Osteocyte (in vitro differentiated cells): ENCODE measurements around the gene NTHL1. TPM values are rescaled to one million over a fixed set of nuclear protein-coding genes. Genes with fewer than 3 reads are reported as not detected.
A peak's percentile ranks its signal among the peaks of the same experiment; 100 is the strongest.

Source experiments
- DNase-seq: peaks from one replicate; pipeline ENCODE4 v3.0.0; 2021; ENCODE audit warnings: mixed read lengths; ENCODE audit not compliant: unreplicated experiment; ENCODE audit errors: extremely low spot score
- H3K27ac Mint-ChIP-seq: one replicate; pipeline ENCODE4 v1.8.0; 2021; ENCODE audit warnings: mild to moderate bottlenecking, mixed read lengths; ENCODE audit not compliant: unreplicated experiment
- H3K27me3 Mint-ChIP-seq: one replicate; pipeline ENCODE4 v1.8.0; 2021; ENCODE audit warnings: mixed read lengths; ENCODE audit not compliant: unreplicated experiment
- H3K36me3 Mint-ChIP-seq: one replicate; pipeline ENCODE4 v1.8.0; 2021; ENCODE audit warnings: mixed read lengths; ENCODE audit not compliant: unreplicated experiment
- H3K4me1 Mint-ChIP-seq: one replicate; pipeline ENCODE4 v1.8.0; 2021; ENCODE audit warnings: mixed read lengths; ENCODE audit not compliant: unreplicated experiment
- H3K4me3 Mint-ChIP-seq: one replicate; pipeline ENCODE4 v1.8.0; 2021; ENCODE audit warnings: mild to moderate bottlenecking, moderate library complexity, mixed read lengths; ENCODE audit not compliant: unreplicated experiment
- H3K9me3 Mint-ChIP-seq: one replicate; pipeline ENCODE4 v1.8.0; 2021; ENCODE audit warnings: mixed read lengths; ENCODE audit not compliant: unreplicated experiment
- CTCF ChIP-seq: fragments of 200-600 bp; sonication (generic); IDR thresholded peaks from 2 replicates; pipeline ENCODE4 v1.5.0; 2021; ENCODE audit warnings: antibody characterized with exemption, mild to moderate bottlenecking, moderate library complexity
- total RNA-seq: library from RNA; stranded (reverse); gene quantifications from 2 replicates; pipeline ENCODE4 v1.2.1, GENCODE V29; 2021

NTHL1 gene
- total RNA-seq, 1 donor from 2014 or later: 22.2 TPM

GRCh38 chr16:2008631-2009163 lies 38.9 kb downstream of the NTHL1 start:
- H3K4me3 Mint-ChIP-seq: peak overlapping the region; percentile 75
- H3K27me3 Mint-ChIP-seq: no peaks in the 10 kb centered on the region
- H3K9me3 Mint-ChIP-seq: no peaks in the 10 kb centered on the region
- peak overlapping the region; percentile 73 for H3K27ac Mint-ChIP-seq
- no peaks in the 10 kb centered on the region for H3K36me3 Mint-ChIP-seq
- DNase-seq: no peak
- no peak for TF ChIP-seq CTCF
- peaks cover 42% of the 10 kb centered on the region for H3K4me1 Mint-ChIP-seq

GRCh38 chr16:2008009-2008526 lies 39.6 kb downstream of the NTHL1 start:
- no peak for DNase-seq
- peaks cover 42% of the 10 kb centered on the region for H3K4me1 Mint-ChIP-seq
- H3K27ac Mint-ChIP-seq: peak overlapping the region; percentile 73
- H3K36me3 Mint-ChIP-seq: no peaks in the 10 kb centered on the region
- H3K9me3 Mint-ChIP-seq: no peaks in the 10 kb centered on the region
- H3K4me3 Mint-ChIP-seq: peak overlapping the region; percentile 75
- no peaks in the 10 kb centered on the region for H3K27me3 Mint-ChIP-seq
- no peak for TF ChIP-seq CTCF

- H3K4me3 Mint-ChIP-seq: peak overlapping the region; percentile 75
- DNase-seq: no peak
- peak overlapping the region; percentile 73 for H3K27ac Mint-ChIP-seq
- no peaks in the 10 kb centered on the region for H3K9me3 Mint-ChIP-seq
- no peaks in the 10 kb centered on the region for H3K27me3 Mint-ChIP-seq
- no peak for TF ChIP-seq CTCF
- peaks cover 42% of the 10 kb centered on the region for H3K4me1 Mint-ChIP-seq
- peaks cover 3% of the 10 kb centered on the region for H3K36me3 Mint-ChIP-seq
Measured at GRCh38 chr16:2007081-2007836, 40.4 kb downstream of the NTHL1 start.

GRCh38 chr16:2006317-2006716 lies 41.3 kb downstream of the NTHL1 start:
- Mint-ChIP-seq H3K27ac (peak overlapping the region; percentile 54), H3K4me1 (peaks cover 42% of the 10 kb centered on the region), H3K4me3 (peak overlapping the region; percentile 6), H3K9me3 (no peaks in the 10 kb centered on the region), H3K27me3 (no peaks in the 10 kb centered on the region), H3K36me3 (peaks cover 5% of the 10 kb centered on the region)
- no peak for TF ChIP-seq CTCF
- no peak for DNase-seq

GRCh38 chr16:2005646-2006045 lies 42.0 kb downstream of the NTHL1 start:
- TF ChIP-seq CTCF: no peak
- no peak for DNase-seq
- Mint-ChIP-seq H3K27ac (no peak overlapping the region), H3K4me1 (peaks cover 42% of the 10 kb centered on the region), H3K27me3 (no peaks in the 10 kb centered on the region), H3K4me3 (no peak overlapping the region), H3K36me3 (peaks cover 9% of the 10 kb centered on the region), H3K9me3 (no peaks in the 10 kb centered on the region)
